Neural cell (in vitro differentiated cells): ENCODE data around the gene CDC45. TPM values are rescaled to one million over a fixed set of nuclear protein-coding genes. Genes with fewer than 3 reads are reported as not detected.

ENCODE experiments used
- H2AFZ ChIP-seq: fragments of 200-600, 300-800 bp; sonication (generic), shearing (Covaris generic); 2 replicates; pipeline ENCODE4 v1.6.0; 2014; ENCODE audit warnings: low read depth, mild to moderate bottlenecking, antibody characterized with exemption, low read length, moderate library complexity
- H3F3A ChIP-seq: fragments of 200-600 bp; shearing (Covaris generic); 2 replicates; pipeline ENCODE4 v1.6.1; 2016; ENCODE audit warnings: mild to moderate bottlenecking, moderate library complexity, mixed read lengths, antibody characterized with exemption, low read length; ENCODE audit not compliant: insufficient read depth, poor library complexity, severe bottlenecking
- H3K27ac ChIP-seq: fragments of 200-600, 300-800 bp; sonication (generic), shearing (Covaris generic); 2 replicates; pipeline ENCODE4 v1.5.1; 2014; ENCODE audit warnings: mild to moderate bottlenecking, low read length, moderate library complexity
- H3K27me3 ChIP-seq: fragments of 300-800, 200-600 bp; sonication (generic), shearing (Covaris generic); 2 replicates; pipeline ENCODE4 v1.6.0; 2014; ENCODE audit warnings: mild to moderate bottlenecking, low read depth, low read length, moderate library complexity; ENCODE audit not compliant: insufficient read depth
- H3K36me3 ChIP-seq: fragments of 300-800, 200-600 bp; sonication (generic), shearing (Covaris generic); 2 replicates; pipeline ENCODE4 v1.5.1; 2014; ENCODE audit warnings: mild to moderate bottlenecking, antibody characterized with exemption, low read length, moderate library complexity; ENCODE audit not compliant: insufficient read depth
- H3K4me2 ChIP-seq: fragments of 300-800, 200-600 bp; sonication (generic), shearing (Covaris generic); 2 replicates; pipeline ENCODE4 v1.6.0; 2014; ENCODE audit warnings: mild to moderate bottlenecking, low read length
- H3K4me3 ChIP-seq: fragments of 300-800, 200-600 bp; sonication (generic), shearing (Covaris generic); 2 replicates; pipeline ENCODE4 v1.5.1; 2014; ENCODE audit warnings: mild to moderate bottlenecking, low read length, moderate library complexity
- H3K79me2 ChIP-seq: fragments of 200-600 bp; shearing (Covaris generic); replicated peaks from 2 replicates; pipeline ENCODE4 v1.6.0; 2014; ENCODE audit warnings: mild to moderate bottlenecking, low read length, moderate library complexity; ENCODE audit not compliant: insufficient read depth
- H3K9ac ChIP-seq: fragments of 300-800, 200-600 bp; sonication (generic), shearing (Covaris generic); 2 replicates; pipeline ENCODE4 v1.6.1; 2016; ENCODE audit warnings: mild to moderate bottlenecking, low read length, mixed read lengths
- H3K9me2 ChIP-seq: fragments of 200-600 bp; shearing (Covaris generic); 2 replicates; pipeline ENCODE4 v1.6.1; 2016; ENCODE audit warnings: mild to moderate bottlenecking, low read length, mixed read lengths; ENCODE audit not compliant: insufficient read depth
- H3K9me3 ChIP-seq: fragments of 200-600, 300-800 bp; sonication (generic), shearing (Covaris generic); 2 replicates; pipeline ENCODE4 v1.6.1; 2016; ENCODE audit warnings: mild to moderate bottlenecking, mixed run types, low read length, moderate library complexity, mixed read lengths
- H4K20me1 ChIP-seq: fragments of 200-600 bp; shearing (Covaris generic); 2 replicates; pipeline ENCODE4 v1.6.1; 2016; ENCODE audit warnings: mild to moderate bottlenecking, mixed run types; ENCODE audit not compliant: insufficient read depth
- EP300 ChIP-seq: fragments of 450-650 bp; conservative IDR thresholded peaks from 2 replicates; pipeline ENCODE4 v1.6.1; 2014; ENCODE audit warnings: antibody characterized with exemption, mild to moderate bottlenecking, moderate library complexity; ENCODE audit not compliant: poor library complexity, severe bottlenecking
- EZH2 ChIP-seq: fragments of 200-600, 300-800 bp; shearing (Covaris generic), sonication (generic); IDR thresholded peaks from 2 replicates; pipeline ENCODE4 v1.6.1; 2014; ENCODE audit warnings: antibody characterized with exemption, low read length, borderline replicate concordance, mild to moderate bottlenecking; ENCODE audit not compliant: insufficient read depth, poor library complexity, severe bottlenecking
- MXI1 ChIP-seq: fragments of 450-650 bp; conservative IDR thresholded peaks from 2 replicates; pipeline ENCODE4 v1.6.1; 2014; ENCODE audit warnings: antibody characterized with exemption, mild to moderate bottlenecking; ENCODE audit not compliant: poor library complexity, severe bottlenecking
- POLR2AphosphoS5 ChIP-seq: IDR thresholded peaks from 2 replicates; pipeline ENCODE4 v1.6.1; 2012
- RAD21 ChIP-seq: fragments of 450-650 bp; conservative IDR thresholded peaks from 2 replicates; pipeline ENCODE4 v1.6.1; 2014; ENCODE audit warnings: antibody characterized with exemption, mild to moderate bottlenecking, moderate library complexity
- REST ChIP-seq: IDR thresholded peaks from 2 replicates; pipeline ENCODE4 v1.6.1; 2012; ENCODE audit warnings: borderline replicate concordance
- SMC3 ChIP-seq: fragments of 450-650 bp; conservative IDR thresholded peaks from 2 replicates; pipeline ENCODE4 v1.6.1; 2014; ENCODE audit warnings: antibody characterized with exemption, mild to moderate bottlenecking, moderate library complexity; ENCODE audit not compliant: poor library complexity
- TAF1 ChIP-seq: IDR thresholded peaks from 2 replicates; pipeline ENCODE4 v1.6.1; 2012; ENCODE audit warnings: low read depth
- polyA plus RNA-seq: library from polyadenylated mRNA; depleted of rRNA; stranded (reverse); fragments of >200 nt; gene quantifications from 2 replicates; pipeline ENCODE4 v1.2.3, GENCODE V29; 2014
- TF ChIP-seq, protein P1 (sequence below): fragments of 450-650 bp; IDR thresholded peaks from 2 replicates; pipeline ENCODE4 v1.5.1; 2014; ENCODE audit warnings: antibody characterized with exemption, mild to moderate bottlenecking, moderate library complexity; ENCODE audit not compliant: poor library complexity, severe bottlenecking

Gene CDC45
- polyA plus RNA-seq, 1 donor from 2014 or later: 3.2 TPM

GRCh38 chr22:19498154-19498865, 18.6 kb downstream of the CDC45 start:
- no peaks in the 10 kb centered on the region for H3F3A ChIP-seq
- no peaks in the 10 kb centered on the region for H3K9me3 ChIP-seq
- no peak overlapping the region for H2AFZ ChIP-seq
- no peaks in the 10 kb centered on the region for H3K79me2 ChIP-seq
- no peaks in the 10 kb centered on the region for H4K20me1 ChIP-seq
- no peaks in the 10 kb centered on the region for H3K9me2 ChIP-seq
- no peak overlapping the region for H3K4me3 ChIP-seq
- no peak overlapping the region for H3K4me2 ChIP-seq
- no peak overlapping the region for H3K27ac ChIP-seq
- H3K27me3 ChIP-seq: no peaks in the 10 kb centered on the region
- H3K9ac ChIP-seq: no peak overlapping the region
- TF ChIP-seq POLR2AphosphoS5 (no peak), RAD21 (no peak), SMC3 (no peak)
- H3K36me3 ChIP-seq: no peaks in the 10 kb centered on the region

DNA sequence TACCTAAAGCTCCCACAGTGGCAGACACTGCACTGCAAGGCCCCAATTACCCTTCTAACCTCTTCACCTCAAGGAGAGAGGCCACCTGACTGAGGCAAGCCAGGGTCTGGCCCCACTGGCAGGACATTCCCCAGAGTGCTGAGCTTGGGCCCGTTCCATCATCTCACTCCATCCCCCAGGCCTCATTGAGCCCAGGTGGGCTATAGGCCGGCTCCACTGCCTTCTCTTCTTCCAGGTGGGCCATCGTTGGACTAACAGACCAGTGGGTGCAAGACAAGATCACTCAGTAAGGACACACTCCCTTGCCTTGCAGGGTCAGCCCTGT, 19.1 kb downstream of the CDC45 start:
- H2AFZ ChIP-seq: no peak overlapping the region
- H3K4me3 ChIP-seq: no peak overlapping the region
- H3K79me2 ChIP-seq: no peaks in the 10 kb centered on the region
- no peak overlapping the region for H3K4me2 ChIP-seq
- H3K9me3 ChIP-seq: no peaks in the 10 kb centered on the region
- no peak overlapping the region for H3K27ac ChIP-seq
- no peaks in the 10 kb centered on the region for H3K27me3 ChIP-seq
- H3K9ac ChIP-seq: no peak overlapping the region
- H3F3A ChIP-seq: no peaks in the 10 kb centered on the region
- H4K20me1 ChIP-seq: no peaks in the 10 kb centered on the region
- no peaks in the 10 kb centered on the region for H3K9me2 ChIP-seq
- no peaks in the 10 kb centered on the region for H3K36me3 ChIP-seq
- TF ChIP-seq SMC3 (no peak), EZH2 (no peak)

- Histone ChIP-seq H3K27me3 (no peaks in the 10 kb centered on the region), H3F3A (no peaks in the 10 kb centered on the region), H4K20me1 (no peaks in the 10 kb centered on the region), H2AFZ (no peak overlapping the region), H3K36me3 (no peaks in the 10 kb centered on the region), H3K9me3 (no peaks in the 10 kb centered on the region), H3K9me2 (no peaks in the 10 kb centered on the region), H3K4me3 (no peak overlapping the region), H3K4me2 (no peak overlapping the region), H3K79me2 (no peaks in the 10 kb centered on the region), H3K9ac (no peak overlapping the region), H3K27ac (no peak overlapping the region)
- TF ChIP-seq, protein P1, sequence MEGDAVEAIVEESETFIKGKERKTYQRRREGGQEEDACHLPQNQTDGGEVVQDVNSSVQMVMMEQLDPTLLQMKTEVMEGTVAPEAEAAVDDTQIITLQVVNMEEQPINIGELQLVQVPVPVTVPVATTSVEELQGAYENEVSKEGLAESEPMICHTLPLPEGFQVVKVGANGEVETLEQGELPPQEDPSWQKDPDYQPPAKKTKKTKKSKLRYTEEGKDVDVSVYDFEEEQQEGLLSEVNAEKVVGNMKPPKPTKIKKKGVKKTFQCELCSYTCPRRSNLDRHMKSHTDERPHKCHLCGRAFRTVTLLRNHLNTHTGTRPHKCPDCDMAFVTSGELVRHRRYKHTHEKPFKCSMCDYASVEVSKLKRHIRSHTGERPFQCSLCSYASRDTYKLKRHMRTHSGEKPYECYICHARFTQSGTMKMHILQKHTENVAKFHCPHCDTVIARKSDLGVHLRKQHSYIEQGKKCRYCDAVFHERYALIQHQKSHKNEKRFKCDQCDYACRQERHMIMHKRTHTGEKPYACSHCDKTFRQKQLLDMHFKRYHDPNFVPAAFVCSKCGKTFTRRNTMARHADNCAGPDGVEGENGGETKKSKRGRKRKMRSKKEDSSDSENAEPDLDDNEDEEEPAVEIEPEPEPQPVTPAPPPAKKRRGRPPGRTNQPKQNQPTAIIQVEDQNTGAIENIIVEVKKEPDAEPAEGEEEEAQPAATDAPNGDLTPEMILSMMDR: no peak
- TF ChIP-seq REST (no peak), EP300 (no peak), TAF1 (no peak), EZH2 (no peak), SMC3 (no peak), MXI1 (no peak), POLR2AphosphoS5 (no peak), RAD21 (no peak)
Observed at GRCh38 chr22:19499236-19499879, 19.6 kb downstream of the CDC45 start.
